Esophagus squamous epithelium (tissue), 5 donors: ENCODE data around the gene FOSB. TPM values are rescaled to one million over a fixed set of nuclear protein-coding genes. Genes with fewer than 3 reads are reported as not detected.

Experiments
- DNase-seq: peaks from one replicate; lab custom pipeline; 2025; lab: John Stamatoyannopoulos, UW
- H3K27ac ChIP-seq, 4 donors: fragments of 200-600 bp; sonication (generic); one replicate each; pipeline ENCODE4 v1.5.1; 2016 to 2019; ENCODE audit warnings: mild to moderate bottlenecking in 1 of 4
- H3K27me3 ChIP-seq, 4 donors: fragments of 200-600 bp; sonication (generic); 1 replicate in 3 of 4; 2 replicates in 1 of 4; pipeline versions ENCODE4 v1.5.1 to v1.6.0; 2017 to 2021; ENCODE audit warnings: antibody characterized with exemption in 1 of 4
- H3K36me3 ChIP-seq, 3 donors: fragments of 200-600 bp; sonication (generic); one replicate each; pipeline ENCODE4 v1.5.1; 2016 to 2019
- H3K4me1 ChIP-seq, 3 donors: fragments of 200-600 bp; sonication (generic); one replicate each; pipeline ENCODE4 v1.5.1; 2017 to 2019
- H3K4me3 ChIP-seq, 4 donors: fragments of 200-600 bp; sonication (generic); 1 replicate in 3 of 4; 2 replicates in 1 of 4; pipeline ENCODE4 v1.5.1; 2016 to 2019; ENCODE audit warnings: mild to moderate bottlenecking in 2 of 4, moderate library complexity in 1 of 4
- H3K9me3 ChIP-seq, 3 donors: fragments of 200-600 bp; sonication (generic); one replicate each; pipeline ENCODE4 v1.5.1; 2016 to 2019
- POLR2A ChIP-seq, 4 donors: fragments of 450-650 bp; IDR thresholded peaks; one replicate each; pipeline ENCODE4 v1.6.1; 2017; ENCODE audit warnings: antibody characterized with exemption in 4 of 4, mild to moderate bottlenecking in 4 of 4, moderate library complexity in 3 of 4
- WGBS, 2 donors: methylation state at CpG; one replicate each; pipeline ENCODE4 v1.1.5; 2018; 5-methylcytosine and 5-hydroxymethylcytosine counted together
- intact Hi-C: fragments of 100-400 bp; cut with DNase I; formaldehyde crosslinking; loops from one replicate; pipeline ENCODE4 v1.15.0; 2022
- total RNA-seq, 4 donors: library from RNA; depleted of rRNA; stranded (reverse); fragments of >200 nt; gene quantifications; one replicate each; pipeline ENCODE4 v1.1.0, GENCODE V29; 2016
- TF ChIP-seq, protein P1 (sequence below), 6 experiments: fragments of 450-650 bp in 4 of 6; fragments of 200-600 bp in 2 of 6; sonication (generic) in 2 of 6; IDR thresholded peaks; one replicate each; pipeline ENCODE4 v1.5.1; 2016 to 2019; ENCODE audit warnings: antibody characterized with exemption in 6 of 6, mild to moderate bottlenecking in 4 of 6, moderate library complexity in 4 of 6
- donor health status: DM: yes; HTN: yes; CAD: no.

The FOSB gene
- total RNA-seq, 4 donors from 2014 or later = 1.7 to 4.6 (median 2.5) TPM

DNA sequence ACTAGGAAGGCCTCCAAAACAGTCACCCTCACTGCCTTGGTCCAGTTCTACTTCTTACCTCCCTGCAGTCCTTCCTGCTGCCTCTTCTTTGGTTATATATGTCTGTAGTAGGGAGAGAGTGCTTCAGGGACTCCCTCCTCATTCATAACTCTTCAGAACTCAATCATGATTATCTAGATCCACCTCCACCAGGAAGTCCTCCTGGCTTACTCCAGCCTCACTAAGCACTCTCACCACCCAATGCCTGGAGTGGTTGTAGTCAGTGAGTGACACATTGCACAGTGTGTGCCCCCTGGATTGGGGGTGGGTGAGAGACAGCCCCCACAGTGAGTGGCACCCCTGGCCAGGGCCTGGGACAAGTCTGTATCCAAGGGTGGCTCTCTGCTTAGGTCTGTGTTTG is 10.0 kb upstream of the FOSB start:
- Histone ChIP-seq H3K36me3 (no peaks in the 10 kb centered on the region), H3K27ac (no peak overlapping the region), H3K9me3 (no peaks in the 10 kb centered on the region), H3K4me3 (no peak overlapping the region), H3K4me1 (peaks cover 15 to 34% (median 20%) of the 10 kb centered on the region in 3 donors), H3K27me3 (no peaks in the 10 kb centered on the region)
- no peak for TF ChIP-seq POLR2A (IDR thresholded peaks at IDR 0.05)
- TF ChIP-seq, protein P1, sequence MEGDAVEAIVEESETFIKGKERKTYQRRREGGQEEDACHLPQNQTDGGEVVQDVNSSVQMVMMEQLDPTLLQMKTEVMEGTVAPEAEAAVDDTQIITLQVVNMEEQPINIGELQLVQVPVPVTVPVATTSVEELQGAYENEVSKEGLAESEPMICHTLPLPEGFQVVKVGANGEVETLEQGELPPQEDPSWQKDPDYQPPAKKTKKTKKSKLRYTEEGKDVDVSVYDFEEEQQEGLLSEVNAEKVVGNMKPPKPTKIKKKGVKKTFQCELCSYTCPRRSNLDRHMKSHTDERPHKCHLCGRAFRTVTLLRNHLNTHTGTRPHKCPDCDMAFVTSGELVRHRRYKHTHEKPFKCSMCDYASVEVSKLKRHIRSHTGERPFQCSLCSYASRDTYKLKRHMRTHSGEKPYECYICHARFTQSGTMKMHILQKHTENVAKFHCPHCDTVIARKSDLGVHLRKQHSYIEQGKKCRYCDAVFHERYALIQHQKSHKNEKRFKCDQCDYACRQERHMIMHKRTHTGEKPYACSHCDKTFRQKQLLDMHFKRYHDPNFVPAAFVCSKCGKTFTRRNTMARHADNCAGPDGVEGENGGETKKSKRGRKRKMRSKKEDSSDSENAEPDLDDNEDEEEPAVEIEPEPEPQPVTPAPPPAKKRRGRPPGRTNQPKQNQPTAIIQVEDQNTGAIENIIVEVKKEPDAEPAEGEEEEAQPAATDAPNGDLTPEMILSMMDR (IDR thresholded peaks at IDR 0.05) = no peak
- intact Hi-C loops = no loop called here
- no peak for DNase-seq

DNA sequence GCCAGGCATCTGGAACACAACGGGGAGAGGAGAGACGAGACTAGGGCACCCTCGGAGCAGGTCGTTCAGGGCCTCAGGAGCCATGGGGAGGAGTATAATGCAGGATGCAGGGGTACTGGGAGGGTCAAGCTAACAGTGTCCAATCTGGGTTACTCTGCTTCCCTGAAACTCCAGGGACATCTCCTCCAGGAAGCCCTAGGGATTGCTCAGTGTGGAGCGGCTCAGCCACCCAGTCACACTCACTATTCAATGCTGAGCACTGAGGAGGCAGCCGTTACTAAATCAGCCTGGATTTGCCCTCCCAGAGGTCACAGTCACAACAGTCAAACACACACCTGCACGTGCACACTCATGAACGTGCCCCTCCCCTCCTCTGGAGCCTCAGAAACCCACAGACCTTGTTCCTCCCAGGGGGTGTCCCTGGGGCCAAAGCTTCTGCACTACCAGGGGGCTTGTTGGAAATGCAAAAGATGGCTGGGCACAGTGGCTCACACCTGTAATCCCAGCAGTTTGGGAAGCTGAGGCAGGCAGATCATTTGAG is 6.9 kb upstream of the FOSB start:
- Histone ChIP-seq H3K36me3 (no peaks in the 10 kb centered on the region), H3K9me3 (no peaks in the 10 kb centered on the region), H3K27me3 (peaks cover 0 to 3% (median 0%) of the 10 kb centered on the region in 4 donors), H3K27ac (no peak overlapping the region), H3K4me1 (peaks cover 5 to 7% (median 7%) of the 10 kb centered on the region in 3 donors), H3K4me3 (no peak overlapping the region)
- DNase-seq = no peak
- 50 to 62% methylated on average over 8 of the region's 8 CpGs for WGBS, 2 donors
- no peak for TF ChIP-seq POLR2A (IDR thresholded peaks at IDR 0.05)
- TF ChIP-seq, protein P1 (IDR thresholded peaks at IDR 0.05) = no peak
- intact Hi-C loops = no loop called here

DNA sequence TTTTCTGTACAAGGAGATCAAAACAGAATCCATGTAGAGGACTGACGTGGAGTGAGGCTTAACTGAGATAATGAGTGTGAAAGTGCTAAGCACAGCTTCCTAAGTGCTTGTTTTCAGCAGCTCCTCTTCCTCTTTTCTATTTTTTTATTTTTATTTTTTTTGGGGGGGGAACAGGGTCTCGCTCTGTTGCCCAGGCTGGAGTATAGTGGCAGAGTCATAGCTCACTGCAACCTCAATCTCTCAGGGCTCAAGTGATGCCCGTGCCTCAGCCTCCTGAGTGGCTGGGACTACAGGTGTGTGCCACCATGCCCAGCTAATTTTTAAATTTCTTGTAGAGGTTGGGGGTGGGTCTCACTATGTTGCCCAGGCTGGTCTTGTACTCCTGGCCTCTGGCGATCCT is 5.6 kb upstream of the FOSB start:
- 57 to 64% methylated on average over 3 of the region's 4 CpGs for WGBS, 2 donors
- Histone ChIP-seq H3K36me3 (no peaks in the 10 kb centered on the region), H3K4me3 (no peak overlapping the region), H3K27me3 (peaks cover 0 to 7% (median 0%) of the 10 kb centered on the region in 4 donors), H3K9me3 (no peaks in the 10 kb centered on the region), H3K4me1 (peaks cover 0 to 6% (median 3%) of the 10 kb centered on the region in 3 donors), H3K27ac (no peak overlapping the region)
- no peak for DNase-seq
- intact Hi-C loops = no loop called here
- no peak for TF ChIP-seq POLR2A (IDR thresholded peaks at IDR 0.05)
- TF ChIP-seq, protein P1 (IDR thresholded peaks at IDR 0.05) = no peak

DNA sequence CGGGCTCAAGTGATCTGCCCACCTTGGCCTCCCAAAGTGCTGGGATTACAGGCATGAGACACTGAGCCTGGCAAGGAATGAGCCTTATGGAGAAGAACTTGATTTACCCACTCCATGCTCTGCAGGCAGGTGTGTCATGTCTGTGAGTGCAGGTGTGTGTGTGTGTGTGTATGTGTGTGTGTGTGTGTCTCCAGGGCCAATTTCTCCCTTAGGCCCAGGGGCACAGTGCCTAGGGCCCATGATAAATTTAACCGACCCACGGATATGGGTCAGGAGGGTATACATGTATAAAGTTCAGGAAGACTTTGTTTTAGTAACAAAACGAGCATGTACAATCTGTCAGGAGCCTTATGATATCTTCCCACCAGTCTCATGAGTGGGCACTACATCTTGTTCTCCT is 4.6 kb upstream of the FOSB start:
- intact Hi-C loops = no loop called here
- Histone ChIP-seq H3K4me3 (no peak overlapping the region), H3K27me3 (peaks cover 0 to 7% (median 0%) of the 10 kb centered on the region in 4 donors), H3K4me1 (peaks cover 4 to 15% (median 8%) of the 10 kb centered on the region in 3 donors), H3K27ac (no peak overlapping the region), H3K9me3 (no peaks in the 10 kb centered on the region), H3K36me3 (no peaks in the 10 kb centered on the region)
- no peak for DNase-seq
- no peak for TF ChIP-seq POLR2A (IDR thresholded peaks at IDR 0.05)
- TF ChIP-seq, protein P1 (IDR thresholded peaks at IDR 0.05) = no peak
- 72 to 82% methylated on average over 3 to 4 of the region's 4 CpGs for WGBS, 2 donors

DNA sequence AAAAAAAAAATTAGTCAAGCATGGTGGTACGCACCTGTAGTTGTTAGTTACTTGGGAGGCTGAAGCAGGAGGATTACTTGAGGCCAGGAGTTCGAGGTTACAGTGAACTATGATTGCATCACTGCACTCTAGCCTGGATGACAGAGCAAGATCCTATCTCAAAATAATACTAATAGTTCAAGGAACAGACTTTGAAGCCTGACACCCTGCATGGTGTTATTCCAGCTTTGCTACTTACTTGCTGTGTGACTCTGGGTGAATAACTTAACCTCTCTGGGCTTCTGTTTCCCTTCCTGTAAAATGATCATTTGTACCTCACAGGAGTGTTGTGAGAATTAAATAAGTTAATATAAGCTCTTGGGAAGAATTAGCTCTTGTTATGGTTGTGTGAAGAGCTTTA is 3.5 kb upstream of the FOSB start:
- no peaks in the 10 kb centered on the region for H3K9me3 ChIP-seq
- TF ChIP-seq, protein P1 (IDR thresholded peaks at IDR 0.05) = no peak
- no peak for TF ChIP-seq POLR2A (IDR thresholded peaks at IDR 0.05)
- WGBS, 2 donors = 66 to 90% methylated on average over 2 of the region's 2 CpGs
- peaks cover 0 to 7% (median 0%) of the 10 kb centered on the region in 4 donors for H3K27me3 ChIP-seq
- no peak for DNase-seq
- intact Hi-C loops = no loop called here
- peaks cover 11 to 23% (median 13%) of the 10 kb centered on the region in 3 donors for H3K4me1 ChIP-seq
- no peak overlapping the region for H3K4me3 ChIP-seq
- H3K27ac ChIP-seq = no peak overlapping the region
- H3K36me3 ChIP-seq = no peaks in the 10 kb centered on the region
